T-helper 1 cell treated with Interleukin-12 subunit alpha and Interleukin-12 subunit beta and Interleukin-4 antibody, amounts not matched to agents 30 μg/mL and 1 μg/mL, for 36 hours (primary cell): ENCODE data around the gene IKBKE.

Experiments used
- H3K27ac Mint-ChIP-seq: one replicate; pipeline ENCODE4 v1.8.0; 2021; ENCODE audit warnings: mild to moderate bottlenecking, mixed read lengths
- H3K27me3 Mint-ChIP-seq: one replicate; pipeline ENCODE4 v1.8.0; 2021; ENCODE audit warnings: low read depth, mixed read lengths
- H3K36me3 Mint-ChIP-seq: one replicate; pipeline ENCODE4 v1.8.0; 2021; ENCODE audit warnings: low read depth, mixed read lengths
- H3K4me1 Mint-ChIP-seq: one replicate; pipeline ENCODE4 v1.8.0; 2021; ENCODE audit warnings: low read depth, mixed read lengths
- H3K4me3 Mint-ChIP-seq: one replicate; pipeline ENCODE4 v1.8.0; 2021; ENCODE audit warnings: mild to moderate bottlenecking, moderate library complexity, mixed read lengths
- H3K9me3 Mint-ChIP-seq: one replicate; pipeline ENCODE4 v1.8.0; 2021; ENCODE audit warnings: mixed read lengths

IKBKE gene

GRCh38 chr1:206537141-206537540 is 66.9 kb downstream of the IKBKE start:
- Mint-ChIP-seq H3K4me3 (no peak overlapping the region), H3K27me3 (no peaks in the 10 kb centered on the region), H3K27ac (no peak overlapping the region), H3K9me3 (no peaks in the 10 kb centered on the region), H3K4me1 (peaks cover 6% of the 10 kb centered on the region), H3K36me3 (peaks cover 4% of the 10 kb centered on the region)

GRCh38 chr1:206538086-206538770 is 68.0 kb downstream of the IKBKE start:
- Mint-ChIP-seq H3K9me3 (no peaks in the 10 kb centered on the region), H3K27ac (no peak overlapping the region), H3K36me3 (peaks cover 4% of the 10 kb centered on the region), H3K4me3 (no peak overlapping the region), H3K27me3 (no peaks in the 10 kb centered on the region), H3K4me1 (peaks cover 6% of the 10 kb centered on the region)

- Mint-ChIP-seq H3K27me3 (no peaks in the 10 kb centered on the region), H3K4me3 (no peak overlapping the region), H3K4me1 (peaks cover 6% of the 10 kb centered on the region), H3K36me3 (peaks cover 4% of the 10 kb centered on the region), H3K9me3 (no peaks in the 10 kb centered on the region), H3K27ac (no peak overlapping the region)
These were observed 68.8 kb downstream of the IKBKE start for GRCh38 chr1:206538901-206539640.

- H3K36me3 Mint-ChIP-seq: peaks cover 4% of the 10 kb centered on the region
- H3K4me3 Mint-ChIP-seq: no peak overlapping the region
- H3K27me3 Mint-ChIP-seq: no peaks in the 10 kb centered on the region
- H3K9me3 Mint-ChIP-seq: no peaks in the 10 kb centered on the region
- peak overlapping the region; percentile 43 for H3K27ac Mint-ChIP-seq
- peaks cover 13% of the 10 kb centered on the region for H3K4me1 Mint-ChIP-seq
These were observed 69.9 kb downstream of the IKBKE start for GRCh38 chr1:206540044-206540780.

- Mint-ChIP-seq H3K4me1 (peaks cover 17% of the 10 kb centered on the region), H3K4me3 (no peak overlapping the region), H3K27ac (no peak overlapping the region), H3K9me3 (no peaks in the 10 kb centered on the region), H3K27me3 (no peaks in the 10 kb centered on the region), H3K36me3 (peaks cover 4% of the 10 kb centered on the region)
These were observed 71.1 kb downstream of the IKBKE start for GRCh38 chr1:206541236-206541833.

GRCh38 chr1:206544562-206545257 is 74.4 kb downstream of the IKBKE start:
- no peaks in the 10 kb centered on the region for H3K27me3 Mint-ChIP-seq
- peak overlapping the region; percentile 52 for H3K27ac Mint-ChIP-seq
- H3K4me3 Mint-ChIP-seq: no peak overlapping the region
- no peaks in the 10 kb centered on the region for H3K9me3 Mint-ChIP-seq
- H3K4me1 Mint-ChIP-seq: peaks cover 16% of the 10 kb centered on the region
- H3K36me3 Mint-ChIP-seq: peaks cover 3% of the 10 kb centered on the region

- H3K36me3 Mint-ChIP-seq: peaks cover 3% of the 10 kb centered on the region
- H3K4me1 Mint-ChIP-seq: peaks cover 21% of the 10 kb centered on the region
- no peak overlapping the region for H3K4me3 Mint-ChIP-seq
- no peaks in the 10 kb centered on the region for H3K9me3 Mint-ChIP-seq
- H3K27ac Mint-ChIP-seq: no peak overlapping the region
- no peaks in the 10 kb centered on the region for H3K27me3 Mint-ChIP-seq
These were observed 75.1 kb downstream of the IKBKE start for GRCh38 chr1:206545351-206545750.
